Brain microvascular endothelial cell (primary cell): ENCODE measurements around the gene PHAF1.

Experiments
- DNase-seq: peaks from one replicate; pipeline ENCODE4 v3.0.0-alpha.2; 2020
- H3K27ac ChIP-seq: fragments of 250-450 bp; sonication (Bioruptor Pico); 2 replicates; pipeline ENCODE4 v1.5.1; 2020; ENCODE audit warnings: mild to moderate bottlenecking, moderate library complexity
- H3K27me3 ChIP-seq: fragments of 250-450 bp; sonication (Bioruptor Pico); replicated peaks from 2 replicates; pipeline ENCODE4 v1.5.1; 2020; ENCODE audit warnings: mild to moderate bottlenecking
- H3K36me3 ChIP-seq: fragments of 250-450 bp; sonication (Bioruptor Pico); replicated peaks from 2 replicates; pipeline ENCODE4 v1.5.1; 2020; ENCODE audit warnings: mild to moderate bottlenecking
- H3K4me3 ChIP-seq: 2 replicates; pipeline ENCODE4 v1.5.1; 2011; ENCODE audit warnings: low read depth, mild to moderate bottlenecking, control low read depth, low read length, moderate library complexity
- CTCF ChIP-seq: IDR thresholded peaks from 2 replicates; pipeline ENCODE4 v1.5.1; 2011; ENCODE audit warnings: low read depth, mild to moderate bottlenecking, moderate library complexity, low read length, control low read depth, inconsistent platforms; ENCODE audit errors: missing control alignments
- in situ Hi-C: cut with HindIII; loops from 2 replicates; pipeline ENCODE4 v1.10.0; 2017; ENCODE audit warnings: low sequenced_read_pairs, low pct_ligation_motif_present

Gene PHAF1

GRCh38 chr16:67196881-67197280, 87.1 kb downstream of the PHAF1 start:
- Histone ChIP-seq H3K27me3 (no peaks in the 10 kb centered on the region), H3K27ac (no peak overlapping the region), H3K4me3 (no peak overlapping the region), H3K36me3 (peaks cover 60% of the 10 kb centered on the region)
- in situ Hi-C loops, result no loop called here
- DNase-seq, result no peak
- TF ChIP-seq CTCF, result no peak

GRCh38 chr16:67197704-67198103, 88.0 kb downstream of the PHAF1 start:
- no peak for DNase-seq
- no peak overlapping the region for H3K4me3 ChIP-seq
- no peak for TF ChIP-seq CTCF
- peaks cover 64% of the 10 kb centered on the region for H3K36me3 ChIP-seq
- no peak overlapping the region for H3K27ac ChIP-seq
- H3K27me3 ChIP-seq, result no peaks in the 10 kb centered on the region
- in situ Hi-C loops, result no loop called here
